ENCODE results near the gene PSMA6.

PSMA6 gene

GRCh38 chr14:35281341-35281740 lies 10.8 kb upstream of the PSMA6 start:
- H3K4me3 ChIP-seq (ENCODE audit: low read depth, low read length) = no peak overlapping the region
- no peak for TF ChIP-seq CTCF (IDR thresholded peaks at IDR 0.05; ENCODE audit: borderline replicate concordance, insufficient read depth, low read depth, low read length)

- TF ChIP-seq CTCF (IDR thresholded peaks at IDR 0.05; ENCODE audit: borderline replicate concordance, insufficient read depth, low read depth, low read length) = no peak
- H3K4me3 ChIP-seq (ENCODE audit: low read depth, low read length) = no peak overlapping the region
Observed at GRCh38 chr14:35284506-35284905, 7.7 kb upstream of the PSMA6 start.

GRCh38 chr14:35285168-35286002 lies 6.8 kb upstream of the PSMA6 start:
- TF ChIP-seq CTCF (IDR thresholded peaks at IDR 0.05; ENCODE audit: borderline replicate concordance, insufficient read depth, low read depth, low read length) = no peak
- H3K4me3 ChIP-seq (ENCODE audit: low read depth, low read length) = no peak overlapping the region

- TF ChIP-seq CTCF (IDR thresholded peaks at IDR 0.05; ENCODE audit: borderline replicate concordance, insufficient read depth, low read depth, low read length) = no peak
- no peak overlapping the region for H3K4me3 ChIP-seq (ENCODE audit: low read depth, low read length)
Observed at GRCh38 chr14:35286003-35286600, 6.1 kb upstream of the PSMA6 start.

GRCh38 chr14:35286707-35287106 lies 5.5 kb upstream of the PSMA6 start:
- no peak overlapping the region for H3K4me3 ChIP-seq (ENCODE audit: low read depth, low read length)
- no peak for TF ChIP-seq CTCF (IDR thresholded peaks at IDR 0.05; ENCODE audit: borderline replicate concordance, insufficient read depth, low read depth, low read length)

- no peak overlapping the region for H3K4me3 ChIP-seq (ENCODE audit: low read depth, low read length)
- TF ChIP-seq CTCF (IDR thresholded peaks at IDR 0.05; ENCODE audit: borderline replicate concordance, insufficient read depth, low read depth, low read length) = no peak
Observed at GRCh38 chr14:35287431-35288013, 4.7 kb upstream of the PSMA6 start.
